ENCODE measurements around the gene CNTFR.

Gene CNTFR

DNA sequence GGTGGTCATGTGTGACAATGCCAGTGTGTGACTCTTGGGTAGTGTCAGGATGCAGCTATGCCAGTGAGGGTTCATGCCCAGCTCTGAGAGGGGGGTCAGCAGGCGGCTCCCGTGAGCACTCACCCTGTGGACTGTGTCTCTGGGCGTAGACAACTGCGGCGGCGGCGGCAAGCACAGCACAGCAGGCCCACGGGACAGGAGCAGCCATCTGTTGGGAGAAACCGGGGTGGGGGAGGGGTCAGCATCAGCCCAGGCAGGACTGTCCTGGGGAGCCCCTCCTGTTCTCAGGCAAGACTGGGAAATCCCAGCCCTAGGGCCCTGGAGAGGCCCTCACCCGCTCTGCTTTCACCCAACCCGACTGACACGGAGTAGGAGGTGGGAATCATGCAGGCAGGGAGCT, 20.8 kb downstream of the CNTFR start:
- TF ChIP-seq, protein P1, sequence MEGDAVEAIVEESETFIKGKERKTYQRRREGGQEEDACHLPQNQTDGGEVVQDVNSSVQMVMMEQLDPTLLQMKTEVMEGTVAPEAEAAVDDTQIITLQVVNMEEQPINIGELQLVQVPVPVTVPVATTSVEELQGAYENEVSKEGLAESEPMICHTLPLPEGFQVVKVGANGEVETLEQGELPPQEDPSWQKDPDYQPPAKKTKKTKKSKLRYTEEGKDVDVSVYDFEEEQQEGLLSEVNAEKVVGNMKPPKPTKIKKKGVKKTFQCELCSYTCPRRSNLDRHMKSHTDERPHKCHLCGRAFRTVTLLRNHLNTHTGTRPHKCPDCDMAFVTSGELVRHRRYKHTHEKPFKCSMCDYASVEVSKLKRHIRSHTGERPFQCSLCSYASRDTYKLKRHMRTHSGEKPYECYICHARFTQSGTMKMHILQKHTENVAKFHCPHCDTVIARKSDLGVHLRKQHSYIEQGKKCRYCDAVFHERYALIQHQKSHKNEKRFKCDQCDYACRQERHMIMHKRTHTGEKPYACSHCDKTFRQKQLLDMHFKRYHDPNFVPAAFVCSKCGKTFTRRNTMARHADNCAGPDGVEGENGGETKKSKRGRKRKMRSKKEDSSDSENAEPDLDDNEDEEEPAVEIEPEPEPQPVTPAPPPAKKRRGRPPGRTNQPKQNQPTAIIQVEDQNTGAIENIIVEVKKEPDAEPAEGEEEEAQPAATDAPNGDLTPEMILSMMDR (conservative IDR thresholded peaks at IDR 0.05; ENCODE audit: low read depth, low read length): no peak

DNA sequence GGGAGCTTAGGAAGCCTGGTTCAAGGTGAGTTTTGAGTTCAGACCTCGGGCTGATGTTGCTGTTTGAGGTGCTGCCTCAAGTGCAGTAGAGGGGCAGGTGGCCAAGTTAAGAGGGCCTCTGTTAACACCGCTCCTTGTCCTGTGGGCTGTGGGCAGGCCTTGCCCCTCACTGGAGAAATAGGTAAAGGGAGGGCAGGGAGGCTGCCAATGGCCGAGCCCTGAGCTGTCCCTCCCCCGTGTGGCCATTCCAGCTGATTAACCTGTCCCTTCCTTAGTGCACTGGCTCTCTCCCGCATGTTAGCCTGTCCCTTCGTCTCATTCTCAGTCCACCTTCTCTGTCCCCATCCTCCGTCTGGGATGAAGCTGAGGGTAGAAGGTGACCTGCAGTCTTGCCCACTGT, 21.4 kb downstream of the CNTFR start:
- DNase-seq (ENCODE audit: low read depth): no peak
- TF ChIP-seq, protein P1 (conservative IDR thresholded peaks at IDR 0.05; ENCODE audit: low read depth, low read length): no peak
- H3K4me3 ChIP-seq (ENCODE audit: low read length): no peak overlapping the region

More for the DNA sequence above, 20.8 kb downstream of the CNTFR start:
- DNase-seq (ENCODE audit: low read depth): no peak
- no peak overlapping the region for H3K4me3 ChIP-seq (ENCODE audit: low read length)

DNA sequence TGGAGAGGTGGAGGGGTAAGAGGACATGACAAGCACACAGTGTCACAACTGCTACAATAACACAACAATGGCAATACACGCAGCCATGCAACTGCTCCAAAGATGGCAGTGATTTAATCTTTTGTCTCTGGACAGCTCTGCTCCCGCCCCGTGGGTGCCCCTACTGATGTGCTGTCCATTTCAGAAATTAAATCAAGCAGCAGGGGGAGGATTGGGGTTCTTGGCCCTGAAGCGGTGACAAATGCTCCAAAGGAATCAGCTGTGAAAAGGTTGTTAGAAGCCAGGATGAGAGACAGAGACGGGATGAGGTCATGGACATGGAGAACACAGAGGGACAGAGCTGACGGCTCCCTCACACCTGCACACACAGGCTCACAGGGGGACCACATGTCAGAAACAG, 22.6 kb downstream of the CNTFR start:
- DNase-seq (ENCODE audit: low read depth): no peak
- TF ChIP-seq, protein P1 (conservative IDR thresholded peaks at IDR 0.05; ENCODE audit: low read depth, low read length): no peak
- H3K4me3 ChIP-seq (ENCODE audit: low read length): no peak overlapping the region

GRCh38 chr9:34566322-34566721, 23.2 kb downstream of the CNTFR start:
- no peak for DNase-seq (ENCODE audit: low read depth)
- H3K4me3 ChIP-seq (ENCODE audit: low read length): no peak overlapping the region
- TF ChIP-seq, protein P1 (conservative IDR thresholded peaks at IDR 0.05; ENCODE audit: low read depth, low read length): no peak

- DNase-seq (ENCODE audit: low read depth): no peak
- H3K4me3 ChIP-seq (ENCODE audit: low read length): no peak overlapping the region
- TF ChIP-seq, protein P1 (conservative IDR thresholded peaks at IDR 0.05; ENCODE audit: low read depth, low read length): no peak
Measured at GRCh38 chr9:34565856-34566255, 23.7 kb downstream of the CNTFR start.

DNA sequence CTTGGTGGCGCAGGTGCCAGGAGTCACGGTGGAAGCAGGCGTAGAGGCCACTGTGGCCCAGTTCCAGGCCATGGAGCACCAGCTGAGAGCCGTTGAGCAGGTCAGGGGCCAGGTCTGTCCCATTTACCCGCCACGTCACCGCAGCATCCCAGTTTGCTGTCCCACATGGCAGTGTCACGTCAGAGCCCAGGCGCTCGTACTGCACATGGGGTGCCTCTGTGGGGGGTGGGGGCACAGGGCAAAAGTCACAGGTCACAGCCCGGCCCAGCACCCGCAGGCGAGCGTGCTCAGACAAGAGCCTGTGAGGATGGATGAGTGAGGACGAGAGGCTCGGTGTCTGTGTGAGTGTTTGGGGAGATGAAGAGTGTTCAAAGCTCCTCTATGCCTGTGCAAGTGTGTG, 24.9 kb downstream of the CNTFR start:
- no peak for DNase-seq (ENCODE audit: low read depth)
- H3K4me3 ChIP-seq (ENCODE audit: low read length): no peak overlapping the region
- TF ChIP-seq, protein P1 (conservative IDR thresholded peaks at IDR 0.05; ENCODE audit: low read depth, low read length): no peak

- H3K4me3 ChIP-seq (ENCODE audit: low read length): no peak overlapping the region
- DNase-seq (ENCODE audit: low read depth): no peak
- TF ChIP-seq, protein P1 (conservative IDR thresholded peaks at IDR 0.05; ENCODE audit: low read depth, low read length): no peak
Measured at GRCh38 chr9:34563262-34563661, 26.3 kb downstream of the CNTFR start.

Measured in retinal pigment epithelial cell (primary cell).